ENCODE data around the gene RILPL2. TPM values are rescaled to one million over a fixed set of nuclear protein-coding genes. Genes with fewer than 3 reads are reported as not detected.

The RILPL2 gene
- total and polyA plus RNA-seq, 3 experiments from 2014 or later: 8.4 to 27.6 (median 26.9) TPM

GRCh38 chr12:123398550-123399254 lies 37.8 kb downstream of the RILPL2 start:
- H3K36me3 Mint-ChIP-seq: peaks cover 0 to 66% (median 4%) of the 10 kb centered on the region in 3 donors
- H3K9me3 Mint-ChIP-seq: no peaks in the 10 kb centered on the region
- H3K9me3 ChIP-seq (ENCODE audit: low read length): no peaks in the 10 kb centered on the region
- peaks cover 12 to 14% (median 13%) of the 10 kb centered on the region in 3 donors for H3K4me1 Mint-ChIP-seq
- ChIA-PET POLR2A (interaction anchor here (0.6 kb wide), 1 partner anchor 17 kb away, joined by 3 read pairs; no protein-coding TSS in a partner anchor), CTCF (interaction anchor here (1.1 kb wide), 1 partner anchor 15 kb away, joined by 3 read pairs; the partner anchor contains the start of gene KMT5A)
- no peaks in the 10 kb centered on the region for H3K27me3 ChIP-seq (ENCODE audit: insufficient read depth, low read length, poor library complexity, severe bottlenecking)
- peaks cover 23% of the 10 kb centered on the region for H3K36me3 ChIP-seq (ENCODE audit: insufficient read depth, low read length)
- H3K4me1 ChIP-seq (ENCODE audit: insufficient read depth, low read length): no peaks in the 10 kb centered on the region
- DNase-seq: no peak
- H3K27ac Mint-ChIP-seq: peak overlapping the region in 2 of 8 donors; percentile 8 to 23
- no peak overlapping the region for H3K27ac ChIP-seq (ENCODE audit: low read depth, low read length)
- H3K4me3 ChIP-seq (ENCODE audit: low read length): no peak overlapping the region
- no peak overlapping the region for H3K4me3 Mint-ChIP-seq
- no peaks in the 10 kb centered on the region for H3K27me3 Mint-ChIP-seq

DNA sequence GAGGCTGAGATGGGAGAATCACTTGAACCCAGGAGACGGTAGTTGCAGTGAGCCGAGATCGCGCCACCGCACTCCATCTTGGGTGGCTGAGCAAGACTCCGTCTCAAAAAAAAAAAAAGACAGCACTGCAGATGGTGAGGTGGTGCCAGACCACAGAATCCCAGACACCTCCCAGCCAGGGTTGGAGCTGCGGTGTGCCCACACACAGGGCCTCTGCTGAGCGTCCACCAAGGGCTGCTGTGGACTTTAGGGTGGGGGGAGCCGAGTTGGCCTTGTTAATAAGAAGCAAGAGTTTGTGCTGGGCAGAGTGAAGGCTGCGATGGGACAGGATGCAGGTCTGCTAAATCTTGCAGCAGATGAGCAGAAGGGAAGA lies 38.3 kb downstream of the RILPL2 start:
- ChIA-PET POLR2A (interaction anchor here (0.6 kb wide), 2 partner anchors 17 to 41 kb away, joined by 3 read pairs; no protein-coding TSS in a partner anchor), CTCF (no interaction called here)
- Mint-ChIP-seq H3K36me3 (peaks cover 0 to 64% (median under 1%) of the 10 kb centered on the region in 3 donors), H3K27ac (peak overlapping the region in 1 of 8 donors; percentile 23), H3K9me3 (no peaks in the 10 kb centered on the region), H3K4me3 (no peak overlapping the region), H3K4me1 (peaks cover 13 to 17% (median 16%) of the 10 kb centered on the region in 3 donors), H3K27me3 (no peaks in the 10 kb centered on the region)
- Histone ChIP-seq H3K27ac (ENCODE audit: low read depth, low read length) (no peak overlapping the region), H3K27me3 (ENCODE audit: insufficient read depth, low read length, poor library complexity, severe bottlenecking) (no peaks in the 10 kb centered on the region), H3K9me3 (ENCODE audit: low read length) (no peaks in the 10 kb centered on the region), H3K4me3 (ENCODE audit: low read length) (no peak overlapping the region), H3K36me3 (ENCODE audit: insufficient read depth, low read length) (peaks cover 17% of the 10 kb centered on the region), H3K4me1 (ENCODE audit: insufficient read depth, low read length) (no peaks in the 10 kb centered on the region)
- DNase-seq: no peak

DNA sequence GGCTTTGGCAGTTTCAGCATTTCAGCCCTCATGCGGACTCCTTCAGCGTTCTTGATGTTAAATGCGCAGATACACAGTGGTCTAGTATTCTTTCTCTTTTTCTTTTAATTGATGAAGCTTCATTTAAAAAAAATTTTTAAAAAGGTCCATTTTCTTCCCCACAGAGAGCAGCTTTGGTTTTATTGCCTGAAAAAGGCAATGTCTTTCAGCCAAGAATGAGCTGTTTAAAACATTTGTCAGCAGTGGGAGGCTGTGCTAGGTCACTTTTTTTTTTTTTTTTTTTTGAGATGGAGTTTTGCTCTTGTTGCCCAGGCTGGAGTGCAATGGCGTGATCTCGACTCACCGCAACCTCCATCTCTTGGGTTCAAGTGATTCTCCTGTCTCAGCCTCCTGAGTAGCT lies 39.1 kb downstream of the RILPL2 start:
- H3K36me3 ChIP-seq (ENCODE audit: insufficient read depth, low read length): peaks cover 15% of the 10 kb centered on the region
- H3K4me1 Mint-ChIP-seq: peaks cover 15 to 20% (median 18%) of the 10 kb centered on the region in 3 donors
- no peak for DNase-seq
- no peak overlapping the region for H3K27ac Mint-ChIP-seq
- H3K27me3 Mint-ChIP-seq: no peaks in the 10 kb centered on the region
- no peak overlapping the region for H3K4me3 Mint-ChIP-seq
- H3K36me3 Mint-ChIP-seq: peaks cover 0 to 61% (median 0%) of the 10 kb centered on the region in 3 donors
- ChIA-PET CTCF (no interaction called here), POLR2A (interaction anchor here (0.5 to 1.0 kb wide), 3 partner anchors 40 to 61 kb away, joined by 3 to 7 read pairs (median 3); partner anchors contain the start of gene SNRNP35)
- no peak overlapping the region for H3K27ac ChIP-seq (ENCODE audit: low read depth, low read length)
- H3K9me3 ChIP-seq (ENCODE audit: low read length): no peaks in the 10 kb centered on the region
- no peaks in the 10 kb centered on the region for H3K4me1 ChIP-seq (ENCODE audit: insufficient read depth, low read length)
- no peaks in the 10 kb centered on the region for H3K9me3 Mint-ChIP-seq
- no peaks in the 10 kb centered on the region for H3K27me3 ChIP-seq (ENCODE audit: insufficient read depth, low read length, poor library complexity, severe bottlenecking)
- H3K4me3 ChIP-seq (ENCODE audit: low read length): no peak overlapping the region

DNA sequence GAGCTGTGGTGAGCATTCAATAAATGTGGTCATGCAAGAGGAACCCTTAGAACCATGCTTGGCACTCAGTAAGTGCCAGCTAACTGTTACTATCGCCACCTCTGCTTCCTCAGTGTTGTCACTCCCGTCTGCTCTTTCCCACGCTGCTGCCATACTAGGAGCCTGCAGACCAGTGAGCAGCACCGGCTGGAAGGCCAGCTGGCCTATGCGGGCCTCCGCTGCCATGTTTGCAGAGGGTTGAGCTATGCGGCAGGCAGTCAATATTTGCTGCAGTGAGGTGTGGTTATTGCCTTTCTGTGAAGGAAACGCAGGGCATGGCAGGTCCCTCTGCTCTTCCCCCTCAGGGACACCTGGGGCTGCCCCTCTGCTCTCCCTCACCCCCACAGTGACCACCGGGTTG lies 39.5 kb downstream of the RILPL2 start:
- Mint-ChIP-seq H3K4me1 (peaks cover 18 to 21% (median 19%) of the 10 kb centered on the region in 3 donors), H3K36me3 (peaks cover 0 to 61% (median 0%) of the 10 kb centered on the region in 3 donors), H3K27ac (no peak overlapping the region), H3K27me3 (no peaks in the 10 kb centered on the region), H3K4me3 (no peak overlapping the region), H3K9me3 (no peaks in the 10 kb centered on the region)
- Histone ChIP-seq H3K27ac (ENCODE audit: low read depth, low read length) (no peak overlapping the region), H3K27me3 (ENCODE audit: insufficient read depth, low read length, poor library complexity, severe bottlenecking) (no peaks in the 10 kb centered on the region), H3K4me1 (ENCODE audit: insufficient read depth, low read length) (no peaks in the 10 kb centered on the region), H3K4me3 (ENCODE audit: low read length) (no peak overlapping the region), H3K9me3 (ENCODE audit: low read length) (no peaks in the 10 kb centered on the region), H3K36me3 (ENCODE audit: insufficient read depth, low read length) (peaks cover 17% of the 10 kb centered on the region)
- ChIA-PET CTCF (no interaction called here), POLR2A (interaction anchor here (1.0 kb wide), 1 partner anchor 61 kb away, joined by 7 read pairs; the partner anchor contains the start of gene SNRNP35)
- DNase-seq: no peak

DNA sequence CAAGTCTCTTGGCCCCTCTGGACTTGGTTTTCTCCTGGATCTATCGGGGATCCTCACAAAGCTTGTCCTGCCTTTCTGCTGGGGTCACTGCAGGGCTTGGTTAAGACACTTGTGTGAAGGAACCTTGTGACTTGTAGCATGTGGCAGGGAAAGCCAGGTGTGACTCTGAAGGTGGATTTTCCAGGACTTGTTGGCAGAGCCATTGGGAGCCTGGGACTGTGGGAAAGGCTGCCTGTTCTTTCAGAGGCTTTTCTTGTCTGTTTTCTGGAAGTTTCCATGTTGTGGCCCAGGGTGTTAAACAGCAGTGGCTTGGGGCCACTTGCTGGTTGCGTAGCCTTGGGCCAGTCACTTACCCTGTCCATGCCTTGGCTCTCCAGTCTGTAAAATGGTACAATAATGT lies 39.9 kb downstream of the RILPL2 start:
- peaks cover 21% of the 10 kb centered on the region for H3K36me3 ChIP-seq (ENCODE audit: insufficient read depth, low read length)
- H3K4me3 Mint-ChIP-seq: no peak overlapping the region
- H3K4me3 ChIP-seq (ENCODE audit: low read length): no peak overlapping the region
- H3K9me3 ChIP-seq (ENCODE audit: low read length): no peaks in the 10 kb centered on the region
- POLR2A ChIA-PET: no interaction called here
- H3K4me1 Mint-ChIP-seq: peaks cover 20 to 25% (median 23%) of the 10 kb centered on the region in 3 donors
- H3K27me3 ChIP-seq (ENCODE audit: insufficient read depth, low read length, poor library complexity, severe bottlenecking): no peaks in the 10 kb centered on the region
- no peaks in the 10 kb centered on the region for H3K4me1 ChIP-seq (ENCODE audit: insufficient read depth, low read length)
- CTCF ChIA-PET: no interaction called here
- H3K27me3 Mint-ChIP-seq: no peaks in the 10 kb centered on the region
- H3K27ac Mint-ChIP-seq: peak overlapping the region in 2 of 8 donors; percentile 50 to 79
- no peak overlapping the region for H3K27ac ChIP-seq (ENCODE audit: low read depth, low read length)
- H3K9me3 Mint-ChIP-seq: no peaks in the 10 kb centered on the region
- peaks cover 0 to 65% (median 0%) of the 10 kb centered on the region in 3 donors for H3K36me3 Mint-ChIP-seq
- no peak for DNase-seq

DNA sequence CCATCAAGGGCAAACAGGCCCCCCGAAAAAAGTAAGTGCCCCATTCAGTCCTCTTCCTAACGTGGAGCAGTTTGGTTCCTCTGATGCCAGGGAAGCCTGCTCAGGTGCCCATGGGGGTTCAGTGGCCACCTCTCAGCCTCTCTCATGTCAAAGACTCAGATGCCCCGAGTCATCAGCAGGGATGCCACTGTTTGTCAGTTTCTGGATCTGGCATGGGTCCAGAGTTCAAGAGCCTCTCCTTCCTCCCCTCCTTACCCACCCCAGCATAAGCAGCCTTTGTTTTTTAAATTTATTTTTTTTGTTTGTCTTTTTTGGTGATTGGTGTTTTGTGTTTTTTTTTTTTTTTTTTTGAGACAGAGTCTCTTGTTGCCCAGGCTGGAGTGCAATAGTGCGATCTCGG lies 41.2 kb downstream of the RILPL2 start:
- no peaks in the 10 kb centered on the region for H3K9me3 Mint-ChIP-seq
- no peak overlapping the region for H3K27ac Mint-ChIP-seq
- H3K4me3 ChIP-seq (ENCODE audit: low read length): no peak overlapping the region
- H3K4me1 Mint-ChIP-seq: peaks cover 31 to 38% (median 36%) of the 10 kb centered on the region in 3 donors
- ChIA-PET POLR2A (no interaction called here), CTCF (no interaction called here)
- H3K4me1 ChIP-seq (ENCODE audit: insufficient read depth, low read length): peaks cover 4% of the 10 kb centered on the region
- H3K36me3 ChIP-seq (ENCODE audit: insufficient read depth, low read length): peaks cover 30% of the 10 kb centered on the region
- no peak overlapping the region for H3K4me3 Mint-ChIP-seq
- no peak overlapping the region for H3K27ac ChIP-seq (ENCODE audit: low read depth, low read length)
- H3K27me3 ChIP-seq (ENCODE audit: insufficient read depth, low read length, poor library complexity, severe bottlenecking): no peaks in the 10 kb centered on the region
- no peak for DNase-seq
- H3K27me3 Mint-ChIP-seq: no peaks in the 10 kb centered on the region
- peaks cover 0 to 77% (median 2%) of the 10 kb centered on the region in 3 donors for H3K36me3 Mint-ChIP-seq
- no peaks in the 10 kb centered on the region for H3K9me3 ChIP-seq (ENCODE audit: low read length)

GRCh38 chr12:123393747-123394146 lies 42.7 kb downstream of the RILPL2 start:
- Histone ChIP-seq H3K4me1 (ENCODE audit: insufficient read depth, low read length) (peaks cover 8% of the 10 kb centered on the region), H3K27ac (ENCODE audit: low read depth, low read length) (no peak overlapping the region), H3K4me3 (ENCODE audit: low read length) (no peak overlapping the region), H3K9me3 (ENCODE audit: low read length) (no peaks in the 10 kb centered on the region), H3K36me3 (ENCODE audit: insufficient read depth, low read length) (peaks cover 30% of the 10 kb centered on the region), H3K27me3 (ENCODE audit: insufficient read depth, low read length, poor library complexity, severe bottlenecking) (no peaks in the 10 kb centered on the region)
- Mint-ChIP-seq H3K4me1 (peaks cover 32 to 37% (median 35%) of the 10 kb centered on the region in 3 donors), H3K27ac (no peak overlapping the region), H3K27me3 (no peaks in the 10 kb centered on the region), H3K36me3 (peaks cover 0 to 73% (median 2%) of the 10 kb centered on the region in 3 donors), H3K4me3 (no peak overlapping the region), H3K9me3 (no peaks in the 10 kb centered on the region)
- ChIA-PET CTCF (no interaction called here), POLR2A (no interaction called here)
- DNase-seq: no peak

DNA sequence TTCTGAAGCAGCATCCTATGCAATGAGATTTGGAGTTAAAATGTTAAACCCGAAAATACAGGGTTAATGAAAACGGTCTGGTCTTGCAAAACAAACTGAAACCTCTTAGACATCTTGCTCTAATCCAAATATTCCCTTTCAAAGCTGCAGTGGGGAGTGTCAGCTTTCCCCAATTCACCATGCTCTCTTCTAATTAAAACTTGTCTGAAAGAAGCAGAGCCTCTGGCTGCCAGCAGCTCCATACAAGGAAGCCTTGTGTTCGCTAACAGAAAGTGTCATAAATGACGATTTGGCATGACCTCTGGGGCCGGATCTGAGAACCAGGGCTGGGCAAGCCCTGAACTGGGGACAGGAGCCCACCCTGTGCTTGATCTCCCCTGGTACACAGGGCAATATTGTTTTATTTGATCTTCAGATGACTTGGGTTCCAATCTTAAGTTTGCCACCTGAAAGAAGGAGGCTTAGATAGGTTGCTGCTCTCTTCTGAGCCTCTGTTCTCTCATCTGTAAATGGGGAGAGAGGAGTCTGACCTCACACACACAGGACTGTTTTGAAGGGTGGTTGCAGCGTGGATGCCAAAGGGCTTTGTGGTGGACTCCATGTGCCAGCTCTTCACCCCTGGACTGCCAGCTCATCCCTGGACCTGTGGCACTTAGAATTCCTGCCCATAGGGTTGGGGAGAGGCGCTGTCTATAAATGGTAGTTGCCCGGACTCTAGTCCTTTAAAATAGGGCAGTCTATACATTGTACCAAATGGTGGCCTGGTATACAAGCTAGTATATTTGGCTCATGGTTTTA lies 44.7 kb downstream of the RILPL2 start:
- Mint-ChIP-seq H3K36me3 (peaks cover 0 to 58% (median 2%) of the 10 kb centered on the region in 3 donors), H3K27ac (peak overlapping the region in 7 of 8 donors; percentile 50 to 94 (median 89)), H3K9me3 (no peaks in the 10 kb centered on the region), H3K27me3 (no peaks in the 10 kb centered on the region), H3K4me3 (peak overlapping the region; percentile 20 to 95 (median 90)), H3K4me1 (peaks cover 45 to 53% (median 50%) of the 10 kb centered on the region in 3 donors)
- Histone ChIP-seq H3K9me3 (ENCODE audit: low read length) (no peaks in the 10 kb centered on the region), H3K4me1 (ENCODE audit: insufficient read depth, low read length) (peaks cover 19% of the 10 kb centered on the region), H3K27me3 (ENCODE audit: insufficient read depth, low read length, poor library complexity, severe bottlenecking) (no peaks in the 10 kb centered on the region), H3K4me3 (ENCODE audit: low read length) (no peak overlapping the region), H3K36me3 (ENCODE audit: insufficient read depth, low read length) (peaks cover 24% of the 10 kb centered on the region), H3K27ac (ENCODE audit: low read depth, low read length) (no peak overlapping the region)
- no peak for DNase-seq
- POLR2A ChIA-PET: no interaction called here
- CTCF ChIA-PET: interaction anchor here (1.1 to 1.5 kb wide), 4 partner anchors 11 to 40 kb away, joined by 3 to 5 read pairs (median 4); partner anchors contain the start of gene SBNO1

Data from CD8-positive, alpha-beta memory T cell (primary cell).